Activated naive CD8-positive, alpha-beta T cell treated with anti-CD3 and anti-CD28 coated beads, Interleukin-2, amount 50 U/mL, for 16 hours (primary cell): Measurements from ENCODE around the gene DCUN1D1.

ENCODE experiments used
- DNase-seq: peaks from one replicate; pipeline ENCODE4 v3.0.0-alpha.2; 2020; ENCODE audit warnings: low read depth, low spot score

DCUN1D1 gene

GRCh38 chr3:182936239-182936917 lies 44.0 kb downstream of the DCUN1D1 start:
- no peak for DNase-seq

GRCh38 chr3:182935803-182936202 lies 44.5 kb downstream of the DCUN1D1 start:
- no peak for DNase-seq

DNA sequence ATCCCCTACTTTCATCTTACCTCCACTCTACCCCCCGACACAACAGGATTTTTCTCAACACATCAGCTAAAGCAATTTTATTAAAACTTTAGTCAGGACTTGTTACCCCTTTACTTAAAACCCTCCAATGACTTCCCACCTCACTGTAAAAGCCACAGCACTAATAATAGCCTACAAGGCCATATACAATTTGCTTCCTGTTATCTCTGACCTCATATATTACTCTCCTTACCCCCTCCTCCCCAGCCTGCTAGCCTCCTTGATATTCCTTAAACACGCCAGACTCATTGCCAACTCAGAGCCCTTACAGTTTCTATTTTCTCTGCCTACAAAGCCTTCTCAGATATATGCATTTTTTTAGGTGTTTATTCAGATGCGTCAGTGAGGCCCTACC lies 54.4 kb downstream of the DCUN1D1 start:
- DNase-seq, result no peak

DNA sequence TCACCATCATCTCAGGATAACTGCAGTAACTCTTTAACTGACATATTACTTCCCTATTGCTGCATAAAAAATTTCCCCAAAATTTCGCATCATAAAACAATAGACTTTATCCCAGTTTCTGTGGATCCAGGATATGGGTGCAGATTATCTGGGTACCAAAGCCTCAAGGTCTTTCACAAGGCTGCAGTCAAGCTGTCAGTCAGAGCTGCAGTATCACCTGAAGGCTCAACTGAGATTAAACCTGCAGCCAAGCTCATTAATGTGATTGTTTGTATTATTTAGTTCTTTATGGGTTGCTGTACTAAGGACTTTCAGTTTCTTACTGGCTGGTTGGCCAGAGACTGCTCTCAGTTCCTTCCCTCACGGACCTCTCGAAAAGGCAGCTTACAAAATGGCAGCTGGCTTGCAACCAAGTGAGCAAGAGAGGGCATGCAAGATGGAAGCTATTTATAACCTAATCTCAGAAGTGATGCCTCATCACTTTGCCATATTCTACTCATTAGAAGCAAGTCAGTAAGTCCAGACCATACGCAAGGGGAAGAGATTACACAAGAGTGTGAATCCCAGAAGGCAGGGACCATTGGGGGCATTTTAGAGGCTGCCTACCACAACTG lies 54.9 kb downstream of the DCUN1D1 start:
- DNase-seq, result no peak

- DNase-seq, result no peak
Measured at GRCh38 chr3:182921665-182922355, 58.5 kb downstream of the DCUN1D1 start.

GRCh38 chr3:182920515-182921084 lies 59.7 kb downstream of the DCUN1D1 start:
- no peak for DNase-seq

DNA sequence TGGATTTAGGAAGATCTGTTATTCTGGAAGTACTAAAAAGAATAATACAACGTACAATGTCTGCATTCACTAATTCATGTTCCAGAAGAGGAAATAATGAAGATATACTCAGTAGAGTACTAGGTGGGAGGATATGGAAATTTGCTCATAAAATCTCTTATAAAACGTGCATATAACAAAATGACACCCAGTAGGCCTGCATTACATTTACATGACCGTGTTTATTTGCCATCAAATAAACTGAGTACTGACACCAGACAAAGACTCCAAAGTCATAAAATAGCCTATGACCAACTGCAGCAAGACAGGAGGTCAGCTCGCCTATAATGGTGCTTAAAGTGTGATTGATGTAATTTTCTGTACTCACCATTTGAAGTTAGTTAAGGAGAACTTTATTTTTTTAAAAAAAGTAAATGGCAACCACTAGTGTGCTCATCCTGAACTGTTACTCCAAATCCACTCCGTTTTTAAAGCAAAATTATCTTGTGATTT lies 60.4 kb downstream of the DCUN1D1 start:
- DNase-seq, result no peak

GRCh38 chr3:182917134-182917533 lies 63.2 kb downstream of the DCUN1D1 start:
- DNase-seq, result no peak

DNA sequence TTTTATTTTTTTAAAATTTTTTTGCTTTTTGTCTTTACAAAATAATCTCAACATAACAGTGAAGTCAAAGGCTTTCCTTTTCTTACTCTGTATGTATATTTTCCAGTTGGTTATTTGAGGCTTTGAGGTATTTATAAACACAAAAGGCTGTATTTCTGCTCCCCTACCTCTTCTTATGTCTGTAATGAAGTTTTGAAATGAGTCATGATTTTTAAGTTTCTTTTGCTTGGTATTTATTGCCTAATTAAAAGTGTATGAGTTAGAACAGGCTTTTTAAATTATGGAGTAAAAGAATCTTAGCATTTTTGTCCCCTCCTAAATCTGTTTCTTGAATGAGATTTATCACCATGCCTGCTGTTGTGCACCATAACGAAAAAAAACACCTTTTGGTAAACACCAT lies 66.0 kb downstream of the DCUN1D1 start:
- no peak for DNase-seq

DNA sequence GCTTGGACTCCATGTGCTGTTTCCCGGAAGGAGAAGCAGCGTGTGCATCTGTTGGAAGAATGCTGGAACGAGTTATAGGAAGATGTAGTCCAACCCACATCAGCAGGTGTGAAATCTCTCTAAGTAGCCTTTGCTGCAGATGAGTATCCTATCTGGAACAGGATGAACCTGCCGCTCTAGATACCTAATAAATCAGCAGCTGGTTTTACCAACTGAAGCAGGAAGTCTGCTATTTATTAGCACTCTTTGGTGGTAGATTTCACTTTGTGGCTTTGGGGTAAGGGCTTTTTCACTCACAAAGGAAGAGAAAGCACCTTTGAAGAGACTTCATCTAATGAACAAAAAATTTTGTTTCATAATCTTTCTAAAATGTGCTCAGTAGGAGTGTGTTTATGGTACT lies 66.4 kb downstream of the DCUN1D1 start:
- DNase-seq, result no peak

DNA sequence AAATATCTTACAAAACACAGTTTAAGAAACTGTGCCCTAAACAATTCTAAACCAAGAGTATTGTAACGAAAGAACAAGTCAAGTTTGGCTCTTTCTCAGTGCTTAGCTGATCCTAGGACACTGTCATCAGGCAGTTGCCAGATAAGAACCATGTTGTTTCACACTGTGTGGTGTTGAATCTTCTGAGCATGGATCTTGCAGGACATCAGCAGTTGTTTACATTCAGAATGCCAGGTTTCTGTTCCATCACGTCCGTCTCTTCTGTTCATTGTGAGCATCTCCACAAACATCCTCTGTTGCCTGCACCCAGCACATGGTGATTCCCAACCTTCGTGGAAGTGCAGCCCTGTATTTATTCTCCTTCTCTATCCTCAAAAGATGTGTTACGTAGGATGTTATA lies 67.9 kb downstream of the DCUN1D1 start:
- DNase-seq, result no peak

DNA sequence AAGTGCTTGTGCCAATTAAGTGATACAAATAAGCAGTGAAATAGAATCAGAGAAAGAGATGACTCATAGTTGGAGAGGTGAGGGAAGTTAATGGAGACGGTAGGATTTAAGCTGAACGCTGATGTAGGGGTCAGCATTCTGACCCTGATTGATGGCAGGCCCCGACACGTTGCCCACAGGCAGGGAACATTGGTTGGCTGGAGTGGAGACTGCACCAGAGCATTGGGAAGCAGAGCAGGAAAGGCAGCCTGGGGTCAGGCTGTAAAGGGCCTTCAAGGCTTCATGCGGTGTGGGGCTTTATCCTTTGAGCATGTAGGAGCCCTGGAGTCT lies 68.6 kb downstream of the DCUN1D1 start:
- no peak for DNase-seq

DNA sequence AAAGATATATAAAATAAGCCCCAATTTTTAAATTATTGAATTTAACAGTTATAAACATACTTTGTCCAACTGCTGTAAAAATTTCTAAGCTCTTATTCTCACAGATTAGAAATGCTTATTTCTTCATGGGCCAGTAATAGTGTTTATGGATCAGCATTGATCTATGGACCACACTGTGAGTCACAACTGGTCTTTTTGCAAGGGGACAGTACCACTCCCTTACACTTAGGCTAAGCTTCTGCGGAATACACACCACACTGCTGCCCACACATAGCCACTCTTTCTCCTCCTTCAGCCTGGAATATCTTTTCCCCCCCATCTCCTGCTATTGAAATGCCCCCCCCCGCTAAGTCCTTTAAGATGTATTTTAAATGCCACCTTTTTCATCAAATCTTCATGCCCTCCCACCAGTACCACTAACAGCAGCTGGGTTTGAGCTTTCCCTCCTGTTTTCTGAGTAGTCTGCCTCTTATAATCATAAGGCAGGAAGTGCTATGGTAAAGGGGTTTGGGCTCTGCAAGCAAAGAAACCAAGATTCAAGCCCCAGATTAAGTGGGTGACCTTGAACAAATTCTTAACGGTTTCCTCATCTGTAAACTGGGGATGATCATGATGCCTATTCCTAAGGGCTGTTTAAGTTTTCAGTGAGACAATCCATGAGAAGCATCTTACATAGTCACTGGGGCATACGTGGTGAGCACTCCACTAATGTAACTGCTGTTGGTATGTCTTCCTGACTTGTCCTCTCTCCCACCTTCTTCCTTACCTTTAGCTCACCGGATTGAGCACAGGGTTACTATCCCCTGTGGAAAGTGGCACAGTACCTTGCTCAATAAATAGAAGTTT lies 69.2 kb downstream of the DCUN1D1 start:
- no peak for DNase-seq

GRCh38 chr3:182909318-182910040 lies 70.9 kb downstream of the DCUN1D1 start:
- no peak for DNase-seq

GRCh38 chr3:182908471-182908870 lies 71.9 kb downstream of the DCUN1D1 start:
- DNase-seq, result no peak

DNA sequence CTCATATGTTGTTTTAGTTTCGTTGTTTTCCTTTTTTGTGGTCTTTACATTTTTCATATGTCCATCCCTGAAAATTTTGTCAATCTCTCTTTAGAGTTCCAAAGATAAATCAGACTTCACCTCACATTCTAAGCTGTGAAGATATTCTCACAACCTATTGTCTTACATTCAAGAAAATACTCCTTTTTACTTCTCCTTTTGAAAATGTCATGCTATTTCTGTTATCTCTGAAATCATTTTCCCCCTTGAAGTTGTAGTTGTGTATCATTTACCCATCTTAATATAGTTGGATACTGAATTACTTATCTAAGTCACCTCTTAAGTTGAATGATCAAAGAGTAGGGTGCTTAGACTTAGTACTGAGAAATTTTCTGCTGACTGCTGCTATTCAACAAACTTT lies 74.3 kb downstream of the DCUN1D1 start:
- DNase-seq, result no peak

DNA sequence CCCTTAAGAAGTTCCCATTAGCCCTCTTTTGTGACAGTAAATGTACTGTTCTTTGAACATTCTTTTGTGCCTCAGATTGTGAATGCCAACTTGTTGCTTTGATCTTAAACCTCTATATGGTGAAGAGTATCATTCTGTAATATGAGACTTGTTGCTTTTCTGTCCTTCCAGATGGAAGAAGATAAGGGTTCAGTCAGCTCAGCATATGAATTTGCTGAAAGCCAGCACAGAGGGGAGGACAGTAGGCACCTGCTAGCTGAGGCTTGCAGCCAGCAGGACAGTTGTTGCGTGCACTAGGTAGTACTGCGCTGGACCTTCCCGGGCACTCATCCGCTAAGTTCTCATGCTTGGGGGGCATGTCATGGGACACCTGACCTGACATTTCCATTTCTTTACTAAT lies 74.7 kb downstream of the DCUN1D1 start:
- no peak for DNase-seq

DNA sequence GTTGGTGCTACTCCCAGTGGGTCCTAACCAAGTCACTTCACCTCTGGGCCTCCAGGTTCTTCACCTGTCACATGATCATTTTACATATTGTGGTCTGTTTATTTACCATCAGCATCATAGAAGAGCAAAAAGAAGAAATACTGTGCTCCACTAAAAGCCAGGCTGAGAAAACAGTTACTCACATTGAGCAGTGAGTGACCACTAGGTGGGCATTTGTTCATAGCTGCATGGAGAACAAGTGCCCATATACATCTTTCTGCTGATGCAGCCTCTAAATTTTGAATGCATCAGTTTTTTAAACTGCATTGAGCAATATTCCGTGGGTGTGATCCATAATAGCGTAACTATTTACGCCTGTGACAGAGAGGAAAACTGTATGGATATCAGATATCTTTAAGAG lies 76.2 kb downstream of the DCUN1D1 start:
- no peak for DNase-seq

GRCh38 chr3:182902236-182902635 lies 78.1 kb downstream of the DCUN1D1 start:
- no peak for DNase-seq

DNA sequence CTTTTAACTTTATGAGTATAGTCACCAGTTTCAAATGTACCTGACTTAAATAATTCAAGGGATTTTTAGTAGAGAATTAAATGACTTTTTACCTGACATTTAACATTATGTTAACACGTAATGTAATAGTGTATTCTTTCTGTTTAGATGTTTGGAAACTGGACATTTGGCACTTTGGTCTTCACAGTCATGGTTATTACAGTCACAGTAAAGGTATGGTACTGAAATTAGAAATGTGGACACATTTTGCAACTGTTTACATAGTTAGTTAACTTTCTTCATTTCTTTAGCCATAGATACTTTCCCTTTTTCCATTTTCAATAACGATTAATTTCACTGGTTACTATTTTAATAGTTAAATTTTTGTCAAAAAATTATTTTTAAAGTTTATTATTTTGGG lies 83.8 kb downstream of the DCUN1D1 start:
- DNase-seq, result no peak

GRCh38 chr3:182895513-182896112 lies 84.7 kb downstream of the DCUN1D1 start:
- DNase-seq, result no peak
